ENCODE data around the gene ATP10A.

DNA sequence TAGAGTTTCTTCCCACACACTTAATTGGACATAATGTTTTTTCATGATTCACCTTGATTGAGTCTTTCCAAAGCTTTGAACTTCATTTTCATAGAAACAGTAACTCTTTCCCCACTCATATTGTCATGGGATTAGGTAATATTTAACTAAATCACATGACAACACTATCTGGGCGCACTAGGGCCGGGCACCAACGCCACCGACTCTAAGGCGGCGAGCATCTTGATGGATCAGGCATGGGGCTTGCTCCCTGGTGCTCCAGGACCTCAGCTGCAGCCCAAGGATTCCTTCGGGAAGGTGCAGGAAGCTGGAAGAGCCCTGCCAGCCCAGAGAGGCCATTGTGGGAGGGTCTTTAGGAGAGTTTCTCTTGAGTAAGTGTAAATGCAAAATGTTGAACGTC is 231.2 kb downstream of the ATP10A start:
- TF ChIP-seq, protein P1, sequence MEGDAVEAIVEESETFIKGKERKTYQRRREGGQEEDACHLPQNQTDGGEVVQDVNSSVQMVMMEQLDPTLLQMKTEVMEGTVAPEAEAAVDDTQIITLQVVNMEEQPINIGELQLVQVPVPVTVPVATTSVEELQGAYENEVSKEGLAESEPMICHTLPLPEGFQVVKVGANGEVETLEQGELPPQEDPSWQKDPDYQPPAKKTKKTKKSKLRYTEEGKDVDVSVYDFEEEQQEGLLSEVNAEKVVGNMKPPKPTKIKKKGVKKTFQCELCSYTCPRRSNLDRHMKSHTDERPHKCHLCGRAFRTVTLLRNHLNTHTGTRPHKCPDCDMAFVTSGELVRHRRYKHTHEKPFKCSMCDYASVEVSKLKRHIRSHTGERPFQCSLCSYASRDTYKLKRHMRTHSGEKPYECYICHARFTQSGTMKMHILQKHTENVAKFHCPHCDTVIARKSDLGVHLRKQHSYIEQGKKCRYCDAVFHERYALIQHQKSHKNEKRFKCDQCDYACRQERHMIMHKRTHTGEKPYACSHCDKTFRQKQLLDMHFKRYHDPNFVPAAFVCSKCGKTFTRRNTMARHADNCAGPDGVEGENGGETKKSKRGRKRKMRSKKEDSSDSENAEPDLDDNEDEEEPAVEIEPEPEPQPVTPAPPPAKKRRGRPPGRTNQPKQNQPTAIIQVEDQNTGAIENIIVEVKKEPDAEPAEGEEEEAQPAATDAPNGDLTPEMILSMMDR (IDR thresholded peaks at IDR 0.05): no peak
- TF ChIP-seq POLR2A (IDR thresholded peaks at IDR 0.05) (no peak), EP300 (IDR thresholded peaks at IDR 0.05; ENCODE audit: low read depth) (no peak)
